A549 (cell line): ENCODE measurements around the gene SPIRE1. TPM values are rescaled to one million over a fixed set of nuclear protein-coding genes. Genes with fewer than 3 reads are reported as not detected.
A peak's percentile ranks its signal among the peaks of the same experiment; 100 is the strongest.

Experiments used
- ATAC-seq, 2 experiments: fragments of 200-7000 bp in 1 of 2; fragments of >200 bp in 1 of 2; cut with Nextera tagmentation in 1 of 2; cut with Tn5 transposase in 1 of 2; 3 replicates each; pipeline versions ENCODE4 v1.8.0 to v1.9.1; 2018 to 2020; ENCODE audit warnings: mild to moderate bottlenecking in 1 of 2, moderate library complexity in 1 of 2
- CTCF ChIA-PET: fragments of 300-600 bp; sonication (Branson Sonifier 250); formaldehyde crosslinking; extraction: SDS; loops from one replicate; lab custom pipeline; 2021; ENCODE audit warnings: antibody characterized with exemption, inconsistent platforms; lab: Yijun Ruan, JAX
- POLR2A ChIA-PET: fragments of 350-600 bp; formaldehyde crosslinking; extraction: SDS; loops from one replicate; lab custom pipeline; 2021; ENCODE audit warnings: antibody characterized with exemption, inconsistent platforms; lab: Yijun Ruan, JAX
- DNase-seq, 2 experiments: peaks; one replicate each; pipeline versions ENCODE4 v3.0.0 to v3.0.0-alpha.2; 2011 to 2016; ENCODE audit warnings: low read depth in 1 of 2, low spot score in 1 of 2
- FAIRE-seq: peaks from 2 replicates; lab custom pipeline; 2011; peaks lifted over from hg19 to GRCh38; lab: Jason Lieb, UNC
- H3K27ac ChIP-seq, 2 experiments: fragments of >200 bp; sonication (Bioruptor Twin); formaldehyde crosslinking; 3 replicates each; pipeline ENCODE4 v1.5.1; 2016 to 2017
- H3K4me1 ChIP-seq: fragments of >200 bp; sonication (Bioruptor Twin); formaldehyde crosslinking; 3 replicates; pipeline ENCODE4 v1.6.1; 2016
- H3K4me2 ChIP-seq: fragments of >200 bp; sonication (Bioruptor Twin); formaldehyde crosslinking; 3 replicates; pipeline ENCODE4 v1.6.1; 2016
- H3K4me3 ChIP-seq: fragments of >200 bp; sonication (Bioruptor Twin); formaldehyde crosslinking; 3 replicates; pipeline ENCODE4 v1.5.1; 2016
- H3K9me3 ChIP-seq: fragments of >200 bp; sonication (Bioruptor Twin); formaldehyde crosslinking; 3 replicates; pipeline ENCODE4 v1.6.1; 2016
- CHD2 ChIP-seq: fragments of 150-350 bp; IDR thresholded peaks from 2 replicates; pipeline ENCODE4 v1.6.1; 2014; ENCODE audit warnings: low read length; ENCODE audit not compliant: partially characterized antibody
- CHD4 ChIP-seq: fragments of 200-600 bp; sonication (generic); IDR thresholded peaks from 2 replicates; pipeline ENCODE4 v1.6.1; 2016; ENCODE audit warnings: antibody characterized with exemption, mild to moderate bottlenecking, borderline replicate concordance
- CTCF ChIP-seq: fragments of >200 bp; sonication (Bioruptor Twin); formaldehyde crosslinking; IDR thresholded peaks from 3 replicates; pipeline ENCODE4 v1.5.1; 2016
- EHMT2 ChIP-seq: fragments of 200-600 bp; sonication (generic); IDR thresholded peaks from 2 replicates; pipeline ENCODE4 v1.6.1; 2016; ENCODE audit warnings: antibody characterized with exemption, low read depth, mild to moderate bottlenecking, moderate library complexity
- ELK1 ChIP-seq: fragments of 150-350 bp; IDR thresholded peaks from 2 replicates; pipeline ENCODE4 v1.6.1; 2014; ENCODE audit warnings: low read depth, mild to moderate bottlenecking, low read length
- ESRRA ChIP-seq: fragments of 150-350 bp; IDR thresholded peaks from 2 replicates; pipeline ENCODE4 v1.6.1; 2014; ENCODE audit warnings: mild to moderate bottlenecking, low read length, borderline replicate concordance
- FOXS1 ChIP-seq: fragments of 250-450 bp; sonication (Bioruptor Pico); IDR thresholded peaks from 2 replicates; pipeline ENCODE4 v1.5.0; 2020; ENCODE audit warnings: mild to moderate bottlenecking, moderate library complexity
- HDAC2 ChIP-seq: fragments of 200-600 bp; sonication (generic); IDR thresholded peaks from 2 replicates; pipeline ENCODE4 v1.6.1; 2016
- JUNB ChIP-seq: fragments of >200 bp; sonication (Bioruptor Twin); formaldehyde crosslinking; IDR thresholded peaks from 2 replicates; pipeline ENCODE4 v1.6.1; 2016
- KDM5A ChIP-seq: fragments of 200-600 bp; sonication (generic); IDR thresholded peaks from 2 replicates; pipeline ENCODE4 v1.6.1; 2016; ENCODE audit warnings: antibody characterized with exemption, mild to moderate bottlenecking
- MAFK ChIP-seq: fragments of 450-650 bp; IDR thresholded peaks from 2 replicates; pipeline ENCODE4 v1.6.1; 2014; ENCODE audit not compliant: partially characterized antibody
- NPAS2 ChIP-seq: fragments of 250-450 bp; sonication (Bioruptor Pico); IDR thresholded peaks from 2 replicates; pipeline ENCODE4 v1.8.0; 2022; ENCODE audit warnings: mild to moderate bottlenecking, moderate library complexity, borderline replicate concordance
- POLR2A ChIP-seq: IDR thresholded peaks from 2 replicates; pipeline ENCODE4 v1.6.1; 2012; ENCODE audit warnings: mild to moderate bottlenecking, low read length
- POLR2AphosphoS2 ChIP-seq: conservative IDR thresholded peaks from 2 replicates; pipeline ENCODE4 v1.6.1; 2012; ENCODE audit warnings: low read length, improper control_type of control experiment, inconsistent platforms
- RARB ChIP-seq: fragments of 250-450 bp; sonication (Bioruptor Pico); IDR thresholded peaks from 2 replicates; pipeline ENCODE4 v1.8.0; 2021; ENCODE audit warnings: mild to moderate bottlenecking, moderate library complexity
- RFX5 ChIP-seq: fragments of 450-650 bp; IDR thresholded peaks from 2 replicates; pipeline ENCODE4 v1.7.1; 2014; ENCODE audit warnings: antibody characterized with exemption, mild to moderate bottlenecking, moderate library complexity
- ZNF302 ChIP-seq: fragments of 250-450 bp; sonication (Bioruptor Pico); IDR thresholded peaks from 2 replicates; pipeline ENCODE4 v1.9.0; 2021; ENCODE audit warnings: inconsistent platforms, mild to moderate bottlenecking, moderate library complexity
- WGBS: methylation state at CpG from one replicate; pipeline ENCODE4 v1.1.6; 2017; ENCODE audit errors: missing lambda C conversion rate; 5-methylcytosine and 5-hydroxymethylcytosine counted together
- polyA plus RNA-seq, 4 experiments: library from polyadenylated mRNA; depleted of rRNA in 3 of 4; stranded (reverse); fragments of >200 nt; fragmentation: RNase III in 1 of 4; extraction: RNeasy Plus Mini Kit Qiagen cat#74134 plus additional on column Dnase treatment in 1 of 4; gene quantifications; 2 replicates in 3 of 4; 3 replicates in 1 of 4; pipeline ENCODE4 v1.2.3, GENCODE V29; 2011 to 2017
- TF ChIP-seq, protein P1 (sequence below): fragments of 200-600 bp; sonication (generic); IDR thresholded peaks from 2 replicates; pipeline ENCODE4 v1.6.1; 2016; ENCODE audit warnings: antibody characterized with exemption, mild to moderate bottlenecking, moderate library complexity
- TF ChIP-seq, protein P2 (sequence below): fragments of 250-450 bp; sonication (Bioruptor Pico); IDR thresholded peaks from 2 replicates; pipeline ENCODE4 v1.5.0; 2020; ENCODE audit warnings: low read depth, mild to moderate bottlenecking, moderate library complexity
- TF ChIP-seq, protein P3 (sequence below): fragments of 250-450 bp; sonication (Bioruptor Pico); IDR thresholded peaks from 2 replicates; pipeline ENCODE4 v1.5.0; 2021; ENCODE audit warnings: mild to moderate bottlenecking, moderate library complexity, borderline replicate concordance

SPIRE1 gene
- polyA plus RNA-seq, 2 of the 4 experiments (the other 2 are of a cell fraction): 8.3 to 29.4 TPM

DNA sequence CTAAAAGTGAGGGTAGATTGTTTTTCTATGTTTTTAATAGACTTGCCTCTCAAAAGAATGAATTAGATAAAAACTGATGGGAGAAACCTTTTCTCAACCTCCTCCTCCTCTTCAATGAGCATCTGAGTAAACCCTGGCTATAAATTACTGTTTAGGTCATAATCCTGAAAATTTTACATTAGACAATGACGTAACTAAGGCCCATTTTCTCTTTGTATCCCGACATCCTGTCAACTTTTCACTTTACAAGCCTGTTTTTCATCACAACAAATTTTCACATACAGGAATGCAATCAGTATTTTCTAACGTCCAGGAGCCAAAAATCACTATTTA, 1.3 kb downstream of the SPIRE1 start:
- no peaks in the 10 kb centered on the region for H3K9me3 ChIP-seq
- 4% methylated on average over 3 of the region's 3 CpGs for WGBS
- no peak for DNase-seq
- POLR2A ChIA-PET: no interaction called here
- no peak for ATAC-seq
- no peak for TF ChIP-seq ZNF302 (CRISPR knock-in tag)
- TF ChIP-seq, all 56 proteins: peak for 0
- CTCF ChIA-PET: no interaction called here
- peaks cover 26% of the 10 kb centered on the region for H3K4me1 ChIP-seq
- peak overlapping the region; percentile 88 to 91 for H3K27ac ChIP-seq
- H3K4me2 ChIP-seq: peak overlapping the region; percentile 89
- FAIRE-seq: no peak
- H3K4me3 ChIP-seq: peak overlapping the region; percentile 95

DNA sequence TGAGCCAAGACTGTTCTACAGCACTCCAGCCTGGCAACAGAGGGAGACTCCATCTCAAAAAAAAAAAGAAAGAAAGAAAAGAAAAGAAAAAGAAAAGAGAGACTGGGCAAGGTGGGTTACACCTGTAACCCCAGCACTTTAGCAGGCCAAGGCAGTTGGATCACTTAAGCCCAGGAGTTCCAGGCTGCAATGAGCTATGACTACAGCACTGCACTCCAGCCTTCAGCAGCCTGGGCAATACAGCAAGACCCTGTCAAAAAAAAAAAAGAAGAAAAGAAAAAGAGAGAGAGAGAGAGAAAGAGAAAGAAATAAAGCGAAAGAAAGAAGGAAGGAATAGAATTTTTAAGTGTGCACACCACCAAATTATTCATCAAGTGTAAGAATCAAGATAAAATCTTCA, 2.9 kb downstream of the SPIRE1 start:
- H3K4me3 ChIP-seq: no peak overlapping the region
- H3K9me3 ChIP-seq: no peaks in the 10 kb centered on the region
- no peak overlapping the region for H3K27ac ChIP-seq
- H3K4me2 ChIP-seq: peak overlapping the region; percentile 89; the same call in 1 of the 3 replicates
- ChIA-PET POLR2A (no interaction called here), CTCF (interaction anchor here (0.7 to 1.6 kb wide), 4 partner anchors 14 to 903 kb away, joined by 3 to 7 read pairs (median 4); no protein-coding TSS in a partner anchor)
- FAIRE-seq (no peak), ATAC-seq (no peak), DNase-seq (no peak)
- 75% methylated on average over 1 of the region's 1 CpG for WGBS
- peaks cover 26% of the 10 kb centered on the region for H3K4me1 ChIP-seq
- TF ChIP-seq CTCF (no peak), HDAC2 (no peak), ESRRA (no peak), MAFK (no peak), POLR2A (no peak), FOXS1 (CRISPR knock-in tag) (no peak), POLR2AphosphoS2 (no peak), RFX5 (no peak), RARB (CRISPR knock-in tag) (no peak), KDM5A (no peak), EHMT2 (no peak)
- TF ChIP-seq, protein P1, sequence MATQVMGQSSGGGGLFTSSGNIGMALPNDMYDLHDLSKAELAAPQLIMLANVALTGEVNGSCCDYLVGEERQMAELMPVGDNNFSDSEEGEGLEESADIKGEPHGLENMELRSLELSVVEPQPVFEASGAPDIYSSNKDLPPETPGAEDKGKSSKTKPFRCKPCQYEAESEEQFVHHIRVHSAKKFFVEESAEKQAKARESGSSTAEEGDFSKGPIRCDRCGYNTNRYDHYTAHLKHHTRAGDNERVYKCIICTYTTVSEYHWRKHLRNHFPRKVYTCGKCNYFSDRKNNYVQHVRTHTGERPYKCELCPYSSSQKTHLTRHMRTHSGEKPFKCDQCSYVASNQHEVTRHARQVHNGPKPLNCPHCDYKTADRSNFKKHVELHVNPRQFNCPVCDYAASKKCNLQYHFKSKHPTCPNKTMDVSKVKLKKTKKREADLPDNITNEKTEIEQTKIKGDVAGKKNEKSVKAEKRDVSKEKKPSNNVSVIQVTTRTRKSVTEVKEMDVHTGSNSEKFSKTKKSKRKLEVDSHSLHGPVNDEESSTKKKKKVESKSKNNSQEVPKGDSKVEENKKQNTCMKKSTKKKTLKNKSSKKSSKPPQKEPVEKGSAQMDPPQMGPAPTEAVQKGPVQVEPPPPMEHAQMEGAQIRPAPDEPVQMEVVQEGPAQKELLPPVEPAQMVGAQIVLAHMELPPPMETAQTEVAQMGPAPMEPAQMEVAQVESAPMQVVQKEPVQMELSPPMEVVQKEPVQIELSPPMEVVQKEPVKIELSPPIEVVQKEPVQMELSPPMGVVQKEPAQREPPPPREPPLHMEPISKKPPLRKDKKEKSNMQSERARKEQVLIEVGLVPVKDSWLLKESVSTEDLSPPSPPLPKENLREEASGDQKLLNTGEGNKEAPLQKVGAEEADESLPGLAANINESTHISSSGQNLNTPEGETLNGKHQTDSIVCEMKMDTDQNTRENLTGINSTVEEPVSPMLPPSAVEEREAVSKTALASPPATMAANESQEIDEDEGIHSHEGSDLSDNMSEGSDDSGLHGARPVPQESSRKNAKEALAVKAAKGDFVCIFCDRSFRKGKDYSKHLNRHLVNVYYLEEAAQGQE: no peak

DNA sequence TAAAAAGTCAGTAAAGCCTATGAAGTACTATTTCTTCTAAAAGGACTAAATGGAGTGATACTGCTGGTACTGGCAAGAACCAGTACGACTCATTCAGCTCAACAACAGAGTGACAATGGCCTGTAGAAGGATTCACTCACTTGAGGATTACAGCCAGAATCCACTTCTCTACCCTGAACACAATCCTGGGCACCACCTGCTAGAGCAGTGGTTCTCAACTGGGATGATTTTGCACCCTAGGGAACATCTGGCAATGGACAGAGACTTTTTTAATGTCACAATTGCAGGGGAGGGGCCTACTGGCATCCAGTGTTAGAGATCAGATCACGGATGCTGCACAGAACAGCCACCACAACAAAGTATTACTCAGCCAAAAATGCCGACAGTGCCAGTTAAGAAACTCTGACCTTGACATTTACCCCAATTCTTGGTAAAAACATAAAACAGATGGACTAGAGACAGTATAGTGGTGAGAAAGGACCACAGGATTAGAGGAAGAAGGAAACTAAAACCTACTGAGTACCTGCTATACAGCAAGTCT, 5.0 kb downstream of the SPIRE1 start:
- ATAC-seq: peak in 1 of 2 experiments; percentile 18; a peak in 1 of 6 replicates
- H3K27ac ChIP-seq: peak overlapping the region in 1 of 2 experiments; percentile 45; a peak in 1 of 6 replicates
- ChIA-PET CTCF (interaction anchor here (1.0 kb wide), 1 partner anchor 261 kb away, joined by 3 read pairs; no protein-coding TSS in a partner anchor), POLR2A (no interaction called here)
- H3K4me3 ChIP-seq: no peak overlapping the region
- peak overlapping the region; percentile 62 for H3K4me2 ChIP-seq
- FAIRE-seq: no peak
- DNase-seq: no peak
- WGBS: 41% methylated on average over 3 of the region's 3 CpGs
- H3K9me3 ChIP-seq: no peaks in the 10 kb centered on the region
- peaks cover 26% of the 10 kb centered on the region for H3K4me1 ChIP-seq
- no peak for TF ChIP-seq CHD4
- TF ChIP-seq, protein P1: no peak
- TF ChIP-seq NPAS2: no peak
- TF ChIP-seq ELK1: no peak
- TF ChIP-seq, protein P2, sequence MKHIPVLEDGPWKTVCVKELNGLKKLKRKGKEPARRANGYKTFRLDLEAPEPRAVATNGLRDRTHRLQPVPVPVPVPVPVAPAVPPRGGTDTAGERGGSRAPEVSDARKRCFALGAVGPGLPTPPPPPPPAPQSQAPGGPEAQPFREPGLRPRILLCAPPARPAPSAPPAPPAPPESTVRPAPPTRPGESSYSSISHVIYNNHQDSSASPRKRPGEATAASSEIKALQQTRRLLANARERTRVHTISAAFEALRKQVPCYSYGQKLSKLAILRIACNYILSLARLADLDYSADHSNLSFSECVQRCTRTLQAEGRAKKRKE (CRISPR knock-in tag): no peak
- TF ChIP-seq JUNB: no peak
- no peak for TF ChIP-seq POLR2A
- TF ChIP-seq, protein P3, sequence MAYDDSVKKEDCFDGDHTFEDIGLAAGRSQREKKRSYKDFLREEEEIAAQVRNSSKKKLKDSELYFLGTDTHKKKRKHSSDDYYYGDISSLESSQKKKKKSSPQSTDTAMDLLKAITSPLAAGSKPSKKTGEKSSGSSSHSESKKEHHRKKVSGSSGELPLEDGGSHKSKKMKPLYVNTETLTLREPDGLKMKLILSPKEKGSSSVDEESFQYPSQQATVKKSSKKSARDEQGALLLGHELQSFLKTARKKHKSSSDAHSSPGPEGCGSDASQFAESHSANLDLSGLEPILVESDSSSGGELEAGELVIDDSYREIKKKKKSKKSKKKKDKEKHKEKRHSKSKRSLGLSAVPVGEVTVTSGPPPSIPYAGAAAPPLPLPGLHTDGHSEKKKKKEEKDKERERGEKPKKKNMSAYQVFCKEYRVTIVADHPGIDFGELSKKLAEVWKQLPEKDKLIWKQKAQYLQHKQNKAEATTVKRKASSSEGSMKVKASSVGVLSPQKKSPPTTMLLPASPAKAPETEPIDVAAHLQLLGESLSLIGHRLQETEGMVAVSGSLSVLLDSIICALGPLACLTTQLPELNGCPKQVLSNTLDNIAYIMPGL (CRISPR knock-in tag): no peak
- no peak for TF ChIP-seq CHD2
